HepG2 (cell line): ENCODE data around the gene PPP2R5B. TPM values are rescaled to one million over a fixed set of nuclear protein-coding genes. Genes with fewer than 3 reads are reported as not detected.

ENCODE experiments used
- AKAP8 ChIP-seq: sonication (generic); formaldehyde crosslinking; IDR thresholded peaks from 2 replicates; pipeline ENCODE4 v1.5.1; 2020; ENCODE audit warnings: mild to moderate bottlenecking, missing genetic modification reagents
- KDM1A ChIP-seq: IDR thresholded peaks from 2 replicates; pipeline ENCODE4 v1.6.1; 2016; ENCODE audit warnings: missing compliant biosample characterization
- MAF1 ChIP-seq: sonication (generic); formaldehyde crosslinking; IDR thresholded peaks from 2 replicates; pipeline ENCODE4 v1.5.0; 2020; ENCODE audit warnings: missing genetic modification reagents, borderline replicate concordance
- MIXL1 ChIP-seq: IDR thresholded peaks from 2 replicates; pipeline ENCODE4 v1.6.1; 2016
- MXD4 ChIP-seq: IDR thresholded peaks from 2 replicates; pipeline ENCODE4 v1.6.1; 2016; ENCODE audit warnings: mild to moderate bottlenecking, missing biosample characterization, missing genetic modification reagents
- MXI1 ChIP-seq: IDR thresholded peaks from 3 replicates; pipeline ENCODE4 v1.6.1; 2012; ENCODE audit warnings: low read depth, low read length, inconsistent platforms, borderline replicate concordance
- PPARG ChIP-seq: conservative IDR thresholded peaks from 2 replicates; pipeline ENCODE4 v1.6.1; 2016; ENCODE audit warnings: missing biosample characterization, missing genetic modification reagents
- REXO4 ChIP-seq: sonication (generic); formaldehyde crosslinking; IDR thresholded peaks from 2 replicates; pipeline ENCODE4 v1.8.0; 2022; ENCODE audit warnings: missing genetic modification reagents, mild to moderate bottlenecking, borderline replicate concordance
- RXRB ChIP-seq: IDR thresholded peaks from 2 replicates; pipeline ENCODE4 v1.6.1; 2016; ENCODE audit warnings: borderline replicate concordance, missing genetic modification reagents, missing compliant biosample characterization
- TCF7L2 ChIP-seq: IDR thresholded peaks from 2 replicates; pipeline ENCODE4 v1.6.1; 2011; ENCODE audit warnings: mild to moderate bottlenecking, low read depth, low read length, moderate library complexity
- TEAD2 ChIP-seq: sonication (generic); formaldehyde crosslinking; IDR thresholded peaks from 2 replicates; pipeline ENCODE4 v1.9.0; 2021; ENCODE audit warnings: missing genetic modification reagents
- YY1 ChIP-seq: IDR thresholded peaks from 2 replicates; pipeline ENCODE4 v1.6.1; 2011; ENCODE audit warnings: low read length, low read depth, moderate library complexity, mild to moderate bottlenecking; ENCODE audit not compliant: insufficient read depth, insufficient replicate concordance
- ZBTB21 ChIP-seq: sonication (generic); formaldehyde crosslinking; IDR thresholded peaks from 2 replicates; pipeline ENCODE4 v1.4.0; 2020; ENCODE audit warnings: missing genetic modification reagents
- ZFP62 ChIP-seq: sonication (generic); formaldehyde crosslinking; IDR thresholded peaks from 2 replicates; pipeline ENCODE4 v1.4.0; 2020; ENCODE audit warnings: missing genetic modification reagents
- ZNF333 ChIP-seq: sonication (generic); formaldehyde crosslinking; IDR thresholded peaks from 2 replicates; pipeline ENCODE4 v1.4.0; 2020; ENCODE audit warnings: mild to moderate bottlenecking, missing genetic modification reagents, borderline replicate concordance
- ZNF350 ChIP-seq: sonication (generic); formaldehyde crosslinking; IDR thresholded peaks from 2 replicates; pipeline ENCODE4 v1.4.0; 2020; ENCODE audit warnings: mild to moderate bottlenecking, low read depth, missing genetic modification reagents, borderline replicate concordance
- ZNF430 ChIP-seq: sonication (generic); formaldehyde crosslinking; IDR thresholded peaks from 2 replicates; pipeline ENCODE4 v1.9.0; 2021; ENCODE audit warnings: mild to moderate bottlenecking, missing genetic modification reagents
- ZNF552 ChIP-seq: sonication (generic); formaldehyde crosslinking; IDR thresholded peaks from 2 replicates; pipeline ENCODE4 v1.9.0; 2022; ENCODE audit warnings: missing genetic modification reagents, mild to moderate bottlenecking, borderline replicate concordance
- ZNF766 ChIP-seq: sonication (generic); formaldehyde crosslinking; IDR thresholded peaks from 2 replicates; pipeline ENCODE4 v1.5.0; 2020; ENCODE audit warnings: missing genetic modification reagents, borderline replicate concordance
- ZNF768 ChIP-seq: sonication (generic); formaldehyde crosslinking; IDR thresholded peaks from 2 replicates; pipeline ENCODE4 v1.4.0; 2020; ENCODE audit warnings: missing genetic modification reagents
- polyA plus RNA-seq, 8 experiments: library from polyadenylated mRNA; depleted of rRNA in 3 of 8; stranded (reverse) in 7 of 8; unstranded in 1 of 8; fragments of >200 nt; fragmentation: Illumina TruSeq in 4 of 8; extraction: Trizol in 4 of 8; gene quantifications; 2 replicates each; pipeline versions ENCODE4 v1.2.1 to v1.2.3, GENCODE V29; 2011 to 2016; ENCODE audit warnings: low read depth in 4 of 8, missing spikeins in 1 of 8, mixed read lengths in 1 of 8; ENCODE audit not compliant: insufficient read depth in 1 of 8
- total RNA-seq, 5 experiments: library from RNA; depleted of rRNA; stranded (reverse); fragments of >200 nt; fragmentation: Illumina TruSeq; extraction: Trizol; gene quantifications; 2 replicates each; pipeline ENCODE4 v1.2.3, GENCODE V29; 2016; ENCODE audit warnings: low read depth in 1 of 5
- TF ChIP-seq, protein P1 (sequence below): IDR thresholded peaks from 2 replicates; pipeline ENCODE4 v1.4.0; 2020; ENCODE audit warnings: mild to moderate bottlenecking, missing genetic modification reagents
- TF ChIP-seq, protein P2 (sequence below): IDR thresholded peaks from 2 replicates; pipeline ENCODE4 v1.6.1; 2016; ENCODE audit warnings: mild to moderate bottlenecking, missing biosample characterization, missing genetic modification reagents
- TF ChIP-seq, protein P3 (sequence below): sonication (generic); formaldehyde crosslinking; IDR thresholded peaks from 2 replicates; pipeline ENCODE4 v1.4.0; 2020; ENCODE audit warnings: missing genetic modification reagents, borderline replicate concordance

PPP2R5B gene
- total and polyA plus RNA-seq, 2 of the 13 experiments (the other 11 are each of a cell fraction or from before 2014, with no cell fraction given) = 2.3 to 8.3 TPM

DNA sequence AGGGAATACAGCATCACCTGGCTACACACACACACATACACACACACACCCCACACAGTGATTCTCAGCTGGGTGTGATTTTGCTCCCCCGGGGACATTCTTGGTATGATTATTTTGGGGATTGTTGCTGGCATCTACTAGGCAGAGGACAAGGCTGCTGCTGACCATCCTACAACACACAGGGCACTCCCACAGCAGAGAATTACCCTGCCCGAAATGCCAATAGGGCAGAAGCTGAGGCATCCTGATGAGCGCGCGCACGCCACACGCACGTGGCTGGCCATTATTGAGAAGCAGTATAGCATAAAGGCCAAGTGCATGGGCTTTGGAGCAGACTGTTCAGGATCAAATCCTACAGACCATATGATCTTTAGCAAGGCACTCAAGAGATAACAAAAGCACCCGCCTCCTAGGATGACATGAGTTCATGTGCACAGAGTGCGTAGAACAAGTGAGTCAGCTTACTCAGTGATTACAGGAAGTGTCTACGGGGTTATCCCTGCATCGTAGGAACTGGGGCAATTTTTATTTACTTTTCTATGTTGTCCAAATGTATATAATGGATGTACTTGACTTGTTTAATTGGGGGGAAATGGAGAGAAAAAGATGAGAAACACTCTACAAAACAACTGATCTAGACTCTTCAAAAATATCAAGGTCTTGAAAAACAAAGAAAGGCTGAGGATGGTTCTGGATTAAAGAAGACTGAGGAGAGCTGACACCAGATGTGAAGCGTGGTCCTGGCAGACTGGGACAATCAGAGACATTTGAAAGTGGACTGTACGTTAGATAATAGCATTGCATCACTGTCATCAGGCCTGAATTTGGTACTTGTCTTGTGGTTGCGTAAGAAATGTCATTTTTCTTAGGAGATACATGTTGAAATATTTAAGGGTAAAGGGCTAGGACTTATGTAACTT is 38.9 kb upstream of the PPP2R5B start (continued):
- no peak for TF ChIP-seq AKAP8 (CRISPR knock-in tag)
- TF ChIP-seq MXD4 (CRISPR knock-in tag) = no peak
- no peak for TF ChIP-seq ZNF430 (CRISPR knock-in tag)
- no peak for TF ChIP-seq TCF7L2
- TF ChIP-seq, protein P1, sequence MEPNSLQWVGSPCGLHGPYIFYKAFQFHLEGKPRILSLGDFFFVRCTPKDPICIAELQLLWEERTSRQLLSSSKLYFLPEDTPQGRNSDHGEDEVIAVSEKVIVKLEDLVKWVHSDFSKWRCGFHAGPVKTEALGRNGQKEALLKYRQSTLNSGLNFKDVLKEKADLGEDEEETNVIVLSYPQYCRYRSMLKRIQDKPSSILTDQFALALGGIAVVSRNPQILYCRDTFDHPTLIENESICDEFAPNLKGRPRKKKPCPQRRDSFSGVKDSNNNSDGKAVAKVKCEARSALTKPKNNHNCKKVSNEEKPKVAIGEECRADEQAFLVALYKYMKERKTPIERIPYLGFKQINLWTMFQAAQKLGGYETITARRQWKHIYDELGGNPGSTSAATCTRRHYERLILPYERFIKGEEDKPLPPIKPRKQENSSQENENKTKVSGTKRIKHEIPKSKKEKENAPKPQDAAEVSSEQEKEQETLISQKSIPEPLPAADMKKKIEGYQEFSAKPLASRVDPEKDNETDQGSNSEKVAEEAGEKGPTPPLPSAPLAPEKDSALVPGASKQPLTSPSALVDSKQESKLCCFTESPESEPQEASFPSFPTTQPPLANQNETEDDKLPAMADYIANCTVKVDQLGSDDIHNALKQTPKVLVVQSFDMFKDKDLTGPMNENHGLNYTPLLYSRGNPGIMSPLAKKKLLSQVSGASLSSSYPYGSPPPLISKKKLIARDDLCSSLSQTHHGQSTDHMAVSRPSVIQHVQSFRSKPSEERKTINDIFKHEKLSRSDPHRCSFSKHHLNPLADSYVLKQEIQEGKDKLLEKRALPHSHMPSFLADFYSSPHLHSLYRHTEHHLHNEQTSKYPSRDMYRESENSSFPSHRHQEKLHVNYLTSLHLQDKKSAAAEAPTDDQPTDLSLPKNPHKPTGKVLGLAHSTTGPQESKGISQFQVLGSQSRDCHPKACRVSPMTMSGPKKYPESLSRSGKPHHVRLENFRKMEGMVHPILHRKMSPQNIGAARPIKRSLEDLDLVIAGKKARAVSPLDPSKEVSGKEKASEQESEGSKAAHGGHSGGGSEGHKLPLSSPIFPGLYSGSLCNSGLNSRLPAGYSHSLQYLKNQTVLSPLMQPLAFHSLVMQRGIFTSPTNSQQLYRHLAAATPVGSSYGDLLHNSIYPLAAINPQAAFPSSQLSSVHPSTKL (CRISPR knock-in tag) = peak; percentile 86
- TF ChIP-seq MIXL1 = 0 out of 2 replicates have a peak, but pooled peaks have one; percentile 24
- no peak for TF ChIP-seq ZFP62 (CRISPR knock-in tag)
- TF ChIP-seq, protein P2, sequence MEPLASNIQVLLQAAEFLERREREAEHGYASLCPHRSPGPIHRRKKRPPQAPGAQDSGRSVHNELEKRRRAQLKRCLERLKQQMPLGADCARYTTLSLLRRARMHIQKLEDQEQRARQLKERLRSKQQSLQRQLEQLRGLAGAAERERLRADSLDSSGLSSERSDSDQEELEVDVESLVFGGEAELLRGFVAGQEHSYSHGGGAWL = no peak
- TF ChIP-seq REXO4 (CRISPR knock-in tag) = no peak
- no peak for TF ChIP-seq ZNF766
- TF ChIP-seq MXI1 = peak; percentile 67; the same call in 1 of the 3 replicates
- TF ChIP-seq KDM1A (CRISPR knock-in tag) = no peak
- peak; percentile 73; the same call in 1 of the 2 replicates for TF ChIP-seq RXRB (CRISPR knock-in tag)
- no peak for TF ChIP-seq TEAD2 (CRISPR knock-in tag)
- no peak for TF ChIP-seq ZNF350
- TF ChIP-seq, protein P3, sequence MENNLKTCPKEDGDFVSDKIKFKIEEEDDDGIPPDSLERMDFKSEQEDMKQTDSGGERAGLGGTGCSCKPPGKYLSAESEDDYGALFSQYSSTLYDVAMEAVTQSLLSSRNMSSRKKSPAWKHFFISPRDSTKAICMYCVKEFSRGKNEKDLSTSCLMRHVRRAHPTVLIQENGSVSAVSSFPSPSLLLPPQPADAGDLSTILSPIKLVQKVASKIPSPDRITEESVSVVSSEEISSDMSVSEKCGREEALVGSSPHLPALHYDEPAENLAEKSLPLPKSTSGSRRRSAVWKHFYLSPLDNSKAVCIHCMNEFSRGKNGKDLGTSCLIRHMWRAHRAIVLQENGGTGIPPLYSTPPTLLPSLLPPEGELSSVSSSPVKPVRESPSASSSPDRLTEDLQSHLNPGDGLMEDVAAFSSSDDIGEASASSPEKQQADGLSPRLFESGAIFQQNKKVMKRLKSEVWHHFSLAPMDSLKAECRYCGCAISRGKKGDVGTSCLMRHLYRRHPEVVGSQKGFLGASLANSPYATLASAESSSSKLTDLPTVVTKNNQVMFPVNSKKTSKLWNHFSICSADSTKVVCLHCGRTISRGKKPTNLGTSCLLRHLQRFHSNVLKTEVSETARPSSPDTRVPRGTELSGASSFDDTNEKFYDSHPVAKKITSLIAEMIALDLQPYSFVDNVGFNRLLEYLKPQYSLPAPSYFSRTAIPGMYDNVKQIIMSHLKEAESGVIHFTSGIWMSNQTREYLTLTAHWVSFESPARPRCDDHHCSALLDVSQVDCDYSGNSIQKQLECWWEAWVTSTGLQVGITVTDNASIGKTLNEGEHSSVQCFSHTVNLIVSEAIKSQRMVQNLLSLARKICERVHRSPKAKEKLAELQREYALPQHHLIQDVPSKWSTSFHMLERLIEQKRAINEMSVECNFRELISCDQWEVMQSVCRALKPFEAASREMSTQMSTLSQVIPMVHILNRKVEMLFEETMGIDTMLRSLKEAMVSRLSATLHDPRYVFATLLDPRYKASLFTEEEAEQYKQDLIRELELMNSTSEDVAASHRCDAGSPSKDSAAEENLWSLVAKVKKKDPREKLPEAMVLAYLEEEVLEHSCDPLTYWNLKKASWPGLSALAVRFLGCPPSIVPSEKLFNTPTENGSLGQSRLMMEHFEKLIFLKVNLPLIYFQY (CRISPR knock-in tag) = no peak
- no peak for TF ChIP-seq YY1
- TF ChIP-seq MAF1 (CRISPR knock-in tag) = no peak
- TF ChIP-seq ZNF768 (CRISPR knock-in tag) = no peak
- no peak for TF ChIP-seq ZNF552 (CRISPR knock-in tag)
- no peak for TF ChIP-seq ZNF333 (CRISPR knock-in tag)
- TF ChIP-seq ZBTB21 = peak; percentile 29; the same call in 1 of the 2 replicates
- peak; percentile 65 for TF ChIP-seq PPARG (CRISPR knock-in tag)
